NCI-H524 treated with DMSO at 0.1 percent for 48 hours (cell line): ENCODE measurements around the gene OSBP2.

Experiments
- DNase-seq: peaks from one replicate; lab custom pipeline; 2025; lab: John Stamatoyannopoulos, UW

OSBP2 gene

GRCh38 chr22:30881361-30882183 is 186.9 kb downstream of the OSBP2 start:
- DNase-seq, result no peak

- no peak for DNase-seq
These were observed 187.6 kb downstream of the OSBP2 start for GRCh38 chr22:30882184-30882717.

- no peak for DNase-seq
These were observed 188.4 kb downstream of the OSBP2 start for GRCh38 chr22:30882974-30883533.

- DNase-seq, result no peak
These were observed 189.0 kb downstream of the OSBP2 start for GRCh38 chr22:30883586-30884145.

GRCh38 chr22:30884211-30885000 is 189.7 kb downstream of the OSBP2 start:
- no peak for DNase-seq

GRCh38 chr22:30885001-30885366 is 190.3 kb downstream of the OSBP2 start:
- no peak for DNase-seq

- DNase-seq, result no peak
These were observed 190.9 kb downstream of the OSBP2 start for GRCh38 chr22:30885591-30885990.

GRCh38 chr22:30887453-30887852 is 192.8 kb downstream of the OSBP2 start:
- no peak for DNase-seq

- DNase-seq, result no peak
These were observed 193.2 kb downstream of the OSBP2 start for GRCh38 chr22:30887861-30888260.

- no peak for DNase-seq
These were observed 194.8 kb downstream of the OSBP2 start for GRCh38 chr22:30889268-30889995.

GRCh38 chr22:30889996-30890480 is 195.4 kb downstream of the OSBP2 start:
- no peak for DNase-seq

- DNase-seq, result no peak
These were observed 196.2 kb downstream of the OSBP2 start for GRCh38 chr22:30890686-30891442.

GRCh38 chr22:30891443-30891755 is 196.7 kb downstream of the OSBP2 start:
- DNase-seq, result no peak

- no peak for DNase-seq
These were observed 197.1 kb downstream of the OSBP2 start for GRCh38 chr22:30891781-30892180.

GRCh38 chr22:30892286-30892685 is 197.6 kb downstream of the OSBP2 start:
- no peak for DNase-seq

GRCh38 chr22:30892731-30893221 is 198.1 kb downstream of the OSBP2 start:
- DNase-seq, result no peak

- no peak for DNase-seq
These were observed 199.0 kb downstream of the OSBP2 start for GRCh38 chr22:30893434-30894370.

- no peak for DNase-seq
These were observed 199.7 kb downstream of the OSBP2 start for GRCh38 chr22:30894371-30894740.

- DNase-seq, result no peak
These were observed 208.1 kb downstream of the OSBP2 start for GRCh38 chr22:30902496-30903357.
